HUES48 (cell line): Measurements from ENCODE around the gene SPATA4.
"Not testable (repeated sequence)": the region's sequence is repeated elsewhere in the genome, so short reads cannot be mapped to it uniquely, and the experiment has no call there.

Experiments
- H3K27ac ChIP-seq: one replicate; pipeline ENCODE4 v1.7.0; 2013; ENCODE audit warnings: low read depth, low read length, inconsistent platforms
- H3K27me3 ChIP-seq: 2 replicates; pipeline ENCODE4 v1.6.1; 2013; ENCODE audit warnings: mild to moderate bottlenecking, low read length; ENCODE audit not compliant: control insufficient read depth, insufficient read depth
- H3K36me3 ChIP-seq: 2 replicates; pipeline ENCODE4 v1.6.1; 2013; ENCODE audit warnings: low read length; ENCODE audit not compliant: control insufficient read depth, insufficient read depth
- H3K4me1 ChIP-seq: 2 replicates; pipeline ENCODE4 v1.6.1; 2013; ENCODE audit warnings: mild to moderate bottlenecking, low read length; ENCODE audit not compliant: control insufficient read depth, insufficient read depth
- H3K4me3 ChIP-seq: 2 replicates; pipeline ENCODE4 v1.5.1; 2013; ENCODE audit warnings: mild to moderate bottlenecking, low read depth, low read length
- H3K9ac ChIP-seq: 2 replicates; pipeline ENCODE4 v1.6.1; 2013; ENCODE audit warnings: mild to moderate bottlenecking, low read depth, low read length, moderate library complexity
- H3K9me3 ChIP-seq: 2 replicates; pipeline ENCODE4 v1.6.1; 2013; ENCODE audit warnings: low read length; ENCODE audit not compliant: control insufficient read depth, insufficient read depth

SPATA4 gene

DNA sequence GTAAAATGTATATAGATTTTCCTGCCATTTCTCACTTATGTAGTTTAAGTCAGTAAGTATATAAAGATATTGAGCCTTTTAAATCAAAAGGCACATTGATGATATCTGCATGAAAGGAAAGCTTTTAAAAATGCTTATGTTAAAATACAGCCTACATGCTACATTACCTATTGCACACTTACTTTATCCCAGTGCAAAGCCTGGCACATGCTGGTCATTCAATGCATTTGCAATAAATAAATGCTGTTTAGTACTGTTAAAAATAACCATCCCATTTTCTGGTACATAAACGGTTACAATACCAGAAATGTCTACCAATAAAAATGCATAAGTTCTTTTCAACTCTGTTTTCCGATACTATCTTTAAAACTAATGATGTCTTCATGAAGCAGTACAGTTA is 22.1 kb upstream of the SPATA4 start:
- H3K36me3 ChIP-seq: no peaks in the 10 kb centered on the region
- no peak overlapping the region for H3K27ac ChIP-seq
- H3K4me3 ChIP-seq: no peak overlapping the region
- H3K9me3 ChIP-seq: no peaks in the 10 kb centered on the region
- H3K27me3 ChIP-seq: no peaks in the 10 kb centered on the region
- no peak overlapping the region for H3K9ac ChIP-seq
- H3K4me1 ChIP-seq: no peaks in the 10 kb centered on the region

DNA sequence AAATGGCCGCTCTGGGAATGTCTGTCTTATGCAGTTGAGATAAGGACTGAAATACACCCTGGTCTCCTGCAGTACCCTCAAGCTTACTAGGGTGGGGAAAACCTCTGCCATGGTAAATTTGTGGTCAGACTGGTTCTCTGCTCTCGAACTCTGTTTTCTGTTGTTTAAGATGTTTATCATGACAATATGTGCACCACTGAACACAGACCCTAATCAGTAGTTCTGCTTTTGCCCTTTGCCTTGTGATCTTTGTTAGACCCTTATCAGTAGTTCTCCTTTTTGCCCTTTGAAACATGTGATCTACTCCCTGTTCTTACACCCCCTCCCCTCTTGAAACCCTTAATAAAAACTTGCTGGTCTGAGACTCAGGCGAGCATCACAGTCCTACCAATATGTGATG is 17.0 kb upstream of the SPATA4 start:
- not testable (repeated sequence) for H3K36me3 ChIP-seq, H3K4me3 ChIP-seq, H3K4me1 ChIP-seq, H3K27ac ChIP-seq, H3K9ac ChIP-seq, H3K9me3 ChIP-seq, H3K27me3 ChIP-seq

DNA sequence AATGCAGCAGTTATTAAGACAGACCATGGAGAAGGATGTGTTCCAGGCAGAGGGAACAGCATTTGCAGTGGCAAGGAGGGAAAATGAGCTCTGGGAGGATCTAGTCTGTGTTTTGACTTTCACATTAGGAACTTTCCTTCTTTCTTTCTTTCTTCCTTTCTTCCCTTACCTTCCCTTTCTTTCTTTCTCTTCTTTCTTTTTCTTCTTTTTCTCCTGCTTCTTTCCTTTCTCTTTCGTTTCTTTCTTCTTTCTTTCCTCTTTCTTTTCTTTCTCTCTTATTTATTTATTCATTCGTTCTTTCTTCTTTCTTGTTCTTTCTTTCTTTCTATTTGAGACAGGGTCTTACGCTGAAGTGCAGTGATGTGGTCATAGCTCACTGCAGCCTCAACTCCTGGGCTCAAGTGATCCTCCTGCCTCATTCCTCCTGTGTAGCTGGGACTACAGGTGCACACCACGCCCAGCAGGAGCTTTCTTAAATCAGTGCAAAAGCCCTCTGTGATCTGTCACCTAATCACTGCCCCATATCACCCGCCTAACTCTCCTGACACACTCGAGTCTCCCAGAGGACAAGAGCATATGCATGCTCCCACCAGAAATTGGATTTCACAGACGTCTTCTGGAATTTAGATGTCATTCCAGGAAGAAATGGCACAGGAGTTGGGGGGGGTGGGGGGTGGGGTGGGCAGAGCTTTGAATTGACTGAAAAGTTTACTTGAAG is 15.4 kb upstream of the SPATA4 start:
- Histone ChIP-seq H3K27me3 (no peaks in the 10 kb centered on the region), H3K9ac (no peak overlapping the region), H3K27ac (no peak overlapping the region), H3K4me1 (no peaks in the 10 kb centered on the region), H3K4me3 (no peak overlapping the region), H3K36me3 (no peaks in the 10 kb centered on the region), H3K9me3 (no peaks in the 10 kb centered on the region)

DNA sequence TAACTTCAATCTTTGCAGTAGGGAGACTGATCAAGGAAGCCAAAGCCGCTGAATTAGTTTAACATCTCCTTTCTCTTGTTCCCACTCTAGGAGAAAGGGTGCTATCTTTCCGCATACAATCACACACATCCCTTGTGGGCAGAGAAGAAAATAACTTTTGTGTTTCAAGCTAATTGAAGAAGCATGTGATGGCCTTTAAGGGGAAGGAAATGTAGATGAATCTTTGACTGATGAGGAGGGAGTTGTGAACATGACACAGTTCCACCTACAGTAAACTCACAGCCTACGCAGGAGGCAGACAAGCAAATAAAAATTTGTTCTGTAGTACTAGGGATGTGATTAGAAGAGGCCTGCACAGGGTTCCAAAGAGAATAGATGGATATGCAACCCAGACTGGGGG is 14.7 kb upstream of the SPATA4 start:
- H3K27me3 ChIP-seq: no peaks in the 10 kb centered on the region
- no peaks in the 10 kb centered on the region for H3K9me3 ChIP-seq
- no peak overlapping the region for H3K9ac ChIP-seq
- H3K4me3 ChIP-seq: no peak overlapping the region
- H3K36me3 ChIP-seq: no peaks in the 10 kb centered on the region
- no peaks in the 10 kb centered on the region for H3K4me1 ChIP-seq
- no peak overlapping the region for H3K27ac ChIP-seq

DNA sequence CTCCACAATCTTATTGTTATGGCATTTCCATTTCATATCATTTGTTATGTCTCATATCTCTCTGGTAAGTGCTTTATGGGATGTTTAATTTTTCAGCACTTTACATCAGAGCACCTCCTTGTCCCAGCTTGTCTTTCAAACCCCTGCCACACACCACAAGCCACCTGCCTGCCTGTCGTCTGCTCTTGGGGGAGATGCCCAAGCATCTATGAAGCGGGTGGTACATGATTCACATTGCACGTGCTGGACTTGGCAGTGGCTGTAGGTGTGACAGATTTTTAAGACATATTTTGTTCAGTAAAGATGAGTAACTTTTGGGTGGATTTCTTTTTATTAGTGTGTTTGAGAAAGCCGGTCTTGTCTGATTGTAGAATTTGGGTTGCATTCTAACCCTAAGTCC is 14.2 kb upstream of the SPATA4 start:
- Histone ChIP-seq H3K27me3 (no peaks in the 10 kb centered on the region), H3K9ac (no peak overlapping the region), H3K4me1 (no peaks in the 10 kb centered on the region), H3K9me3 (no peaks in the 10 kb centered on the region), H3K4me3 (no peak overlapping the region), H3K36me3 (no peaks in the 10 kb centered on the region), H3K27ac (no peak overlapping the region)

DNA sequence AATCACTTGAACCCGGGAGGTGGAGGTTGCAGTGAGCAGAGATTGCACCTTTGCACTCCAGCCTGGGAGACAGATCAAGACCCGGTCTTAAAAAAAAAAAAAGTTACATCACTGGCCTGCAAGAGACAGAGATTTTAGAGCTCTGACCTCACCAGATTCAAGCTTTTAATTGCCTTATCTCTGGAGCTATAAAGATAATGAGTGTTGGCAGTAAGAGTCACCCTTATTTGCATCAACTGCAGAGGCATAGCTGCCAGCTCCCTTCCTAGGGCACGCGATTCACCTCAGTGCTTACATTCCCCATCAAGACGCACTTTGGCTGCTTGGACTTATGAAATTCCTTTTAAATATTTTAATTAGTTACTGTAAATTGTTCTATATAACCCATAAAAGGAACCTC is 12.5 kb upstream of the SPATA4 start:
- Histone ChIP-seq H3K36me3 (no peaks in the 10 kb centered on the region), H3K9me3 (no peaks in the 10 kb centered on the region), H3K9ac (no peak overlapping the region), H3K27me3 (no peaks in the 10 kb centered on the region), H3K4me3 (no peak overlapping the region), H3K4me1 (no peaks in the 10 kb centered on the region), H3K27ac (no peak overlapping the region)

DNA sequence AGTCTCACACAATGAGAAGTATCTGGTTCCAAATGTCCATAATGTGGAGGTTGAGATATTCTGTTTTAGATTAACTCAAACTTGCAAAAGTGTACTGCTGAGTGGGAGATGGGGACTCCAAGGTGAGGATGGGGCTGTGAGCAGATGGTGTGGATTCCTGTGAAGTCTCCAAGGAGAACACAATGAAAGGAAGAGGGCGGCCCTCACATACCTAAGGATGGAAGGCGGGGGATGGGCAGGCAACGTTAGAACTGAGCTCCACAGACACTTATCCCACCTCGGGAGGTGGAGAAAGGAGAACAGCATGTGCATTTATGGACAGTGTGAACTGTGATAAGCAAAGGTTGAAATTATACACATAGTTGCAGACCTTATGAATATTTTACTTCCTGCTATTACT is 9.9 kb upstream of the SPATA4 start:
- no peaks in the 10 kb centered on the region for H3K27me3 ChIP-seq
- no peak overlapping the region for H3K4me3 ChIP-seq
- H3K27ac ChIP-seq: no peak overlapping the region
- H3K36me3 ChIP-seq: no peaks in the 10 kb centered on the region
- no peaks in the 10 kb centered on the region for H3K9me3 ChIP-seq
- H3K9ac ChIP-seq: no peak overlapping the region
- no peaks in the 10 kb centered on the region for H3K4me1 ChIP-seq

DNA sequence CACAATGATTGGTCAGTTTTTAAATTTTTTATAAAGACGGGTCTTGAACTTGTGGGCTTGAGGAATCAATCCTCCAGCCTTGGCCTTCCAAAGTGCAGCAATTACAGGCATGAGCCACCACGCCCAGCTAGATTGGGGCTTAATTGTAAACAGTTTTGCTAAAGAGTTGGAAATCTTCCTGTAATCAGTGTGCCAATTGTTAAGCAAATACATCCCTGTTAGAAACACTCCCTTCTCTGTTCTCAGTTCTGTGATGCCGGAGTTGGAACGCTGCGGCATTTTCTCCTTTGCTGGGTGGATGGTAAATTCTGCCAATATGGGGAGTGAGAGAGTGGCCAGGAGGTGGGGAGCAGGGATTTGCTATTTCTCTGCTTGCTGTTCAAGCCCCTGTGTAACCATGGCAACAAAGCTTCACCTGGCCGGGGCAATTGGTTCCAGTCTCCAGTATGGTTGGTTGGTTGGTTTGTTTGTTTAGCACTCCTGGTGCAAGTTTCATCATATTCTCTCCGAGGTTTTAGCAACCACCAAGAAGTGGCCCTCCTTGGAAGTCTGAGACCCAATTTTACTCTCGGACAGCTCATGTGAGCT is 3.0 kb upstream of the SPATA4 start:
- Histone ChIP-seq H3K4me3 (no peak overlapping the region), H3K36me3 (no peaks in the 10 kb centered on the region), H3K4me1 (peaks cover 7% of the 10 kb centered on the region), H3K27me3 (no peaks in the 10 kb centered on the region), H3K9ac (no peak overlapping the region), H3K9me3 (no peaks in the 10 kb centered on the region), H3K27ac (no peak overlapping the region)

DNA sequence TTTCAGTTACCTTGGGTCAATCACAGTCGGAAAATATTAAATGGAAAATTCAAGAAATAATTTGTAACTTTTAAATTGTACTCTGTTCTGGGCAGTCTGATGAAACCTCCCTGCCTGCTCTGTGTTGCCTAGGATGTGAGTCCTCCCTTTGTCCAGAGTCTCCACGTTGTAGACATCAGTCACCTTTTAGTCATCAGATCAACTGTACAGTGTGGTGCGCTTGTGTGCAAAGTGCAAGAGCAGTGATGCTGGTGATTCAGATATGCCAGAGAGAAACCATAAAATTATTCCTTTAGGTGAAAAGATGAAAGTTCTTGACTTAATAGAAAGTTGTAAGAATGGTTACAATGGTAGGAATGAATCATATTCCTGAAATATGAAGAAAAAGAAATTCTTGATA is 1.4 kb downstream of the SPATA4 start:
- Histone ChIP-seq H3K9ac (no peak overlapping the region), H3K36me3 (no peaks in the 10 kb centered on the region), H3K9me3 (no peaks in the 10 kb centered on the region), H3K4me3 (no peak overlapping the region), H3K27ac (no peak overlapping the region), H3K27me3 (no peaks in the 10 kb centered on the region), H3K4me1 (peaks cover 15% of the 10 kb centered on the region)

DNA sequence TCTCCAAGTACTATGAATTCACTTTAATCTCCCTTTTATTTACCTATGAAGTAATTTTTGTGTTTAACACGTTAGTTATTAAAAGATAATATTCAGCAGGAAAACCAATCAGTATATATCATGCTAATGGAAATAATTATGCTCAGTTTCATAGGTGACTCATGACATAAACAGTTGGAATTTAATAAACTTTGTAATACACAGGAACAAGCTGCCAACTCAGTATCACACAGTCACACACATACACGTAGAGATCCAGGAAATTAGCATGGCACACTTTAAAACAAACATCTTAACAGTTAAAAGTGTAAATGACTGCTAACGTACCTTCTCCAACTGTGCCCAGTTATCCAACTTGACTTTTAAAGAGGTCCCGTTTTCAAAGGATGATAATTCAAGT is 2.3 kb downstream of the SPATA4 start:
- Histone ChIP-seq H3K9me3 (no peaks in the 10 kb centered on the region), H3K27me3 (no peaks in the 10 kb centered on the region), H3K4me3 (no peak overlapping the region), H3K9ac (no peak overlapping the region), H3K4me1 (peaks cover 21% of the 10 kb centered on the region), H3K27ac (no peak overlapping the region), H3K36me3 (no peaks in the 10 kb centered on the region)

DNA sequence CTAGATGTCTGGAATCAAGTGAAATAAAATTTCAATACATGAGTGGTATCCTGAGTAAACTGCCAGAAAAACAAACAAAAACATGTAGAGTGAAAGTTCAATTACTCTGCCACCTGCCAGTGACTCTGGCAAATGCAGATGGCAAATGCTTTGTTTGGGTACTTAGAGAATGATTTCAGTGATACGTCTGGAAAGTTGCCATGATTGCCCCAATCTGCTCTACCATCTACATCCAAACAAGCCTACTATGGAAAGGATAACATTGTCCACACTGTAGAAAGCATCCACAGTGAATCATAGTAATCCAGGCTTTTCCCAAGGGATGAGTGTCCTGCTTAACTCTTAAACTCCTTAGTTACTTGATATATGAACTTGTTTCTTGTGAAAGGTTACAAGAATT is 3.4 kb downstream of the SPATA4 start:
- H3K27ac ChIP-seq: no peak overlapping the region
- peaks cover 28% of the 10 kb centered on the region for H3K4me1 ChIP-seq
- H3K4me3 ChIP-seq: no peak overlapping the region

More for the DNA sequence above, 3.4 kb downstream of the SPATA4 start:
- Histone ChIP-seq H3K36me3 (no peaks in the 10 kb centered on the region), H3K9me3 (no peaks in the 10 kb centered on the region), H3K27me3 (no peaks in the 10 kb centered on the region), H3K9ac (no peak overlapping the region)
